ENCODE data around the gene AGBL4.
"Not testable (repeated sequence)": the region's sequence is repeated elsewhere in the genome, so short reads cannot be mapped to it uniquely, and the experiment has no call there.

The AGBL4 gene

GRCh38 chr1:48526008-48526710, 1497.6 kb downstream of the AGBL4 start:
- no peaks in the 10 kb centered on the region for H3K27me3 ChIP-seq (ENCODE audit: insufficient read depth, low read depth, severe bottlenecking)
- no peak overlapping the region for H3K4me3 ChIP-seq (ENCODE audit: low read depth, low read length)
- no peaks in the 10 kb centered on the region for H3K9me3 ChIP-seq (ENCODE audit: severe bottlenecking)
- H3K36me3 ChIP-seq = no peaks in the 10 kb centered on the region
- H3K27ac ChIP-seq = peak overlapping the region; percentile 21; the same call in 1 of the 2 replicates
- no peak for TF ChIP-seq CTCF (IDR thresholded peaks at IDR 0.05; ENCODE audit: low read depth, low read length)
- peak; percentile 36 for DNase-seq

GRCh38 chr1:48524892-48525467, 1498.8 kb downstream of the AGBL4 start:
- no peak overlapping the region for H3K27ac ChIP-seq
- no peak for TF ChIP-seq CTCF (IDR thresholded peaks at IDR 0.05; ENCODE audit: low read depth, low read length)
- no peak for DNase-seq
- no peak overlapping the region for H3K4me3 ChIP-seq (ENCODE audit: low read depth, low read length)
- no peaks in the 10 kb centered on the region for H3K9me3 ChIP-seq (ENCODE audit: severe bottlenecking)
- no peaks in the 10 kb centered on the region for H3K36me3 ChIP-seq
- no peaks in the 10 kb centered on the region for H3K27me3 ChIP-seq (ENCODE audit: insufficient read depth, low read depth, severe bottlenecking)

- no peak overlapping the region for H3K4me3 ChIP-seq (ENCODE audit: low read depth, low read length)
- H3K9me3 ChIP-seq (ENCODE audit: severe bottlenecking) = no peaks in the 10 kb centered on the region
- no peak for TF ChIP-seq CTCF (IDR thresholded peaks at IDR 0.05; ENCODE audit: low read depth, low read length)
- H3K36me3 ChIP-seq = no peaks in the 10 kb centered on the region
- no peaks in the 10 kb centered on the region for H3K27me3 ChIP-seq (ENCODE audit: insufficient read depth, low read depth, severe bottlenecking)
- H3K27ac ChIP-seq = no peak overlapping the region
- no peak for DNase-seq
Measured at GRCh38 chr1:48523558-48523957, 1500.2 kb downstream of the AGBL4 start.

GRCh38 chr1:48519896-48520295, 1503.9 kb downstream of the AGBL4 start:
- H3K36me3 ChIP-seq; DNase-seq; H3K4me3 ChIP-seq (ENCODE audit: low read depth, low read length); H3K27ac ChIP-seq; H3K9me3 ChIP-seq (ENCODE audit: severe bottlenecking); H3K27me3 ChIP-seq (ENCODE audit: insufficient read depth, low read depth, severe bottlenecking): not testable (repeated sequence)

GRCh38 chr1:48506870-48507269, 1516.9 kb downstream of the AGBL4 start:
- H3K36me3 ChIP-seq = no peaks in the 10 kb centered on the region

More at GRCh38 chr1:48506870-48507269, 1516.9 kb downstream of the AGBL4 start:
- no peaks in the 10 kb centered on the region for H3K27me3 ChIP-seq (ENCODE audit: insufficient read depth, low read depth, severe bottlenecking)
- H3K27ac ChIP-seq = no peak overlapping the region
- no peak for TF ChIP-seq CTCF (IDR thresholded peaks at IDR 0.05; ENCODE audit: low read depth, low read length)
- no peaks in the 10 kb centered on the region for H3K9me3 ChIP-seq (ENCODE audit: severe bottlenecking)
- DNase-seq = no peak
- no peak overlapping the region for H3K4me3 ChIP-seq (ENCODE audit: low read depth, low read length)
